ENCODE measurements around the gene C1QL1.

Gene C1QL1

DNA sequence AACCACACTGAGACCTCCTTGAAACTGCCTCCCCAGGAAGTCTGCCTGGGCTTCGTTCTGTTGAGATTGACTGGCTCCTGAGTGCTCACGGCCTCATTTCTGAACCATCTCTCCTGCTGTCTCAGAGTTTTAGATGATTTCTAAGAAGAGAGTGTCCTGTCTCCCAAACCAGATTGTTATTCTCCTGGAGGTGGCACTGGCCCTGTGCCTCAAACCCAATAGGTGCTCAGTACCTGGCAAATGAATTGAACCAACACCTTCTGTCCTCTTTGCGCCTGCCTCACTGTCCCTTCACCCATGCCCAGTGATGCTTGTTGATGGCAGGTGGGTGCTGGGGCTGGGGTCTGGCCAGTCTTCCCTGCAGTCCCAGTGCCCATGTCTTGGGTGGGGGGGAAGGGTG lies 36.3 kb upstream of the C1QL1 start:
- Histone ChIP-seq H3K9me2 (replicated peaks; ENCODE audit: insufficient read depth, low read length) (no peaks in the 10 kb centered on the region), H3F3A (ENCODE audit: insufficient read depth, low read length) (no peaks in the 10 kb centered on the region), H3K79me2 (ENCODE audit: low read length) (no peaks in the 10 kb centered on the region), H3K9ac (ENCODE audit: low read length) (no peak overlapping the region), H3K4me2 (ENCODE audit: low read depth, low read length) (no peak overlapping the region), H4K20me1 (ENCODE audit: insufficient read depth, low read length) (no peaks in the 10 kb centered on the region), H3K9me3 (replicated peaks; ENCODE audit: insufficient read depth, low read length) (no peaks in the 10 kb centered on the region), H3K4me3 (ENCODE audit: low read length) (no peak overlapping the region), H3K27ac (ENCODE audit: low read length) (no peak overlapping the region), H3K27me3 (replicated peaks; ENCODE audit: insufficient read depth, low read length) (peaks cover 13% of the 10 kb centered on the region), H3K36me3 (replicated peaks; ENCODE audit: insufficient read depth, low read length) (no peaks in the 10 kb centered on the region), H3K4me1 (ENCODE audit: low read length) (no peaks in the 10 kb centered on the region), H2AFZ (ENCODE audit: low read length) (no peak overlapping the region)
- DNase-seq: no peak
- no peak for TF ChIP-seq EZH2phosphoT487 (IDR thresholded peaks at IDR 0.05; ENCODE audit: low read length)
- TF ChIP-seq EZH2 (optimal IDR thresholded peaks at IDR 0.05; ENCODE audit: low read depth, low read length): no peak
- no peak for TF ChIP-seq CTCF (IDR thresholded peaks at IDR 0.05; ENCODE audit: low read length)

DNA sequence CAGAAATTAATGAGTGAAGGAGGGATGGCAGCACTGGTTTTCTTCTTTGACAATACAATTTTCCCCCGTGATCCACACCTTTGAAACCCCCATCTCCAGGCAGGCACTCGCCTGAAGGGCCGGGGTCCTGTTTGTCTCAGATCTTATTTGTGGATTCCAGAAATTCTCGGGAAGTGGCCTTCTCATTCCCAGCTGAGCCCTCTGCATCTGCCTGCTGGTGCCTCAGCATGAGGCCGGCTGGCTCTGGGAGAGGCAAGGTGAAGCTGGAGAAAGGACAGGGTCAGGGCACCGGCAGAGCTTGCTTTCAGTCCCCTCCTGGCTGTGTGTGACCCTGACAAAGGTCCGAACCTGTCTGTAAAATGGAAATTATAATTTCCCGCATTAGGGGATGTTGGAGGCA lies 35.8 kb upstream of the C1QL1 start:
- no peak overlapping the region for H2AFZ ChIP-seq (ENCODE audit: low read length)
- no peaks in the 10 kb centered on the region for H3K9me3 ChIP-seq (replicated peaks; ENCODE audit: insufficient read depth, low read length)
- H3K4me1 ChIP-seq (ENCODE audit: low read length): no peaks in the 10 kb centered on the region
- no peak overlapping the region for H3K9ac ChIP-seq (ENCODE audit: low read length)
- H4K20me1 ChIP-seq (ENCODE audit: insufficient read depth, low read length): no peaks in the 10 kb centered on the region
- H3K27me3 ChIP-seq (replicated peaks; ENCODE audit: insufficient read depth, low read length): peaks cover 13% of the 10 kb centered on the region
- no peaks in the 10 kb centered on the region for H3K36me3 ChIP-seq (replicated peaks; ENCODE audit: insufficient read depth, low read length)
- no peaks in the 10 kb centered on the region for H3K79me2 ChIP-seq (ENCODE audit: low read length)
- H3K9me2 ChIP-seq (replicated peaks; ENCODE audit: insufficient read depth, low read length): no peaks in the 10 kb centered on the region
- TF ChIP-seq EZH2phosphoT487 (IDR thresholded peaks at IDR 0.05; ENCODE audit: low read length) (no peak), EZH2 (optimal IDR thresholded peaks at IDR 0.05; ENCODE audit: low read depth, low read length) (no peak), CTCF (IDR thresholded peaks at IDR 0.05; ENCODE audit: low read length) (no peak)
- H3F3A ChIP-seq (ENCODE audit: insufficient read depth, low read length): no peaks in the 10 kb centered on the region
- no peak overlapping the region for H3K4me2 ChIP-seq (ENCODE audit: low read depth, low read length)
- DNase-seq: no peak
- no peak overlapping the region for H3K4me3 ChIP-seq (ENCODE audit: low read length)
- H3K27ac ChIP-seq (ENCODE audit: low read length): no peak overlapping the region

GRCh38 chr17:45001310-45001709 lies 33.2 kb upstream of the C1QL1 start:
- no peak overlapping the region for H2AFZ ChIP-seq (ENCODE audit: low read length)
- no peaks in the 10 kb centered on the region for H3K9me3 ChIP-seq (replicated peaks; ENCODE audit: insufficient read depth, low read length)
- H4K20me1 ChIP-seq (ENCODE audit: insufficient read depth, low read length): no peaks in the 10 kb centered on the region
- H3K4me3 ChIP-seq (ENCODE audit: low read length): no peak overlapping the region
- no peaks in the 10 kb centered on the region for H3K36me3 ChIP-seq (replicated peaks; ENCODE audit: insufficient read depth, low read length)
- H3K9ac ChIP-seq (ENCODE audit: low read length): no peak overlapping the region
- H3K4me2 ChIP-seq (ENCODE audit: low read depth, low read length): no peak overlapping the region
- no peak for DNase-seq
- H3K27ac ChIP-seq (ENCODE audit: low read length): no peak overlapping the region
- peaks cover 7% of the 10 kb centered on the region; the same call in 1 of the 2 replicates for H3K27me3 ChIP-seq (replicated peaks; ENCODE audit: insufficient read depth, low read length)
- H3K4me1 ChIP-seq (ENCODE audit: low read length): no peaks in the 10 kb centered on the region
- no peaks in the 10 kb centered on the region for H3F3A ChIP-seq (ENCODE audit: insufficient read depth, low read length)
- TF ChIP-seq EZH2 (optimal IDR thresholded peaks at IDR 0.05; ENCODE audit: low read depth, low read length): no peak
- no peak for TF ChIP-seq EZH2phosphoT487 (IDR thresholded peaks at IDR 0.05; ENCODE audit: low read length)
- no peak for TF ChIP-seq CTCF (IDR thresholded peaks at IDR 0.05; ENCODE audit: low read length)
- no peaks in the 10 kb centered on the region for H3K9me2 ChIP-seq (replicated peaks; ENCODE audit: insufficient read depth, low read length)
- H3K79me2 ChIP-seq (ENCODE audit: low read length): no peaks in the 10 kb centered on the region
